ENCODE measurements around the gene MRPS21.

DNA sequence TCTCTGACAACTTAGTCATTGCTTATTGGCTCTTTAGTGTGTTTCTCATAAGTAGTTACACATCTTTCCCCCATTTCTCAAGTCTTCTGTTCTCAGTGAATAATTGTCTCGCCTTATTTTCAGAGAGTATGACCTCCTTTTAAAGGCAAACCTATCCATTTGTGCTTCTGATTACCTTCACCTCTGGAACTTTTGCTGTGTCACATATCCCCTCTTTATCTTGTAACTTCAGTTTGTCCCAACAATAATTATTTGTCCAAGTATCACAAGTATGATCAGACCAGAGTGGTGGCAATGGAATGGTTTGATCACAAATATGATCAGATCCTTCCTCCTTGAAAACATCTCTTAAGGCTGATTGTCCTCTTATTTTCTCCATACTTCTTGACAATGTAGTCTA is 5.3 kb upstream of the MRPS21 start:
- TF ChIP-seq EZH2phosphoT487 (IDR thresholded peaks at IDR 0.05; ENCODE audit: borderline replicate concordance) = no peak
- TF ChIP-seq, protein P1, sequence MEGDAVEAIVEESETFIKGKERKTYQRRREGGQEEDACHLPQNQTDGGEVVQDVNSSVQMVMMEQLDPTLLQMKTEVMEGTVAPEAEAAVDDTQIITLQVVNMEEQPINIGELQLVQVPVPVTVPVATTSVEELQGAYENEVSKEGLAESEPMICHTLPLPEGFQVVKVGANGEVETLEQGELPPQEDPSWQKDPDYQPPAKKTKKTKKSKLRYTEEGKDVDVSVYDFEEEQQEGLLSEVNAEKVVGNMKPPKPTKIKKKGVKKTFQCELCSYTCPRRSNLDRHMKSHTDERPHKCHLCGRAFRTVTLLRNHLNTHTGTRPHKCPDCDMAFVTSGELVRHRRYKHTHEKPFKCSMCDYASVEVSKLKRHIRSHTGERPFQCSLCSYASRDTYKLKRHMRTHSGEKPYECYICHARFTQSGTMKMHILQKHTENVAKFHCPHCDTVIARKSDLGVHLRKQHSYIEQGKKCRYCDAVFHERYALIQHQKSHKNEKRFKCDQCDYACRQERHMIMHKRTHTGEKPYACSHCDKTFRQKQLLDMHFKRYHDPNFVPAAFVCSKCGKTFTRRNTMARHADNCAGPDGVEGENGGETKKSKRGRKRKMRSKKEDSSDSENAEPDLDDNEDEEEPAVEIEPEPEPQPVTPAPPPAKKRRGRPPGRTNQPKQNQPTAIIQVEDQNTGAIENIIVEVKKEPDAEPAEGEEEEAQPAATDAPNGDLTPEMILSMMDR (conservative IDR thresholded peaks at IDR 0.05; ENCODE audit: low read length) = no peak

All from Loucy (cell line).